ENCODE measurements around the gene SORCS2.

DNA sequence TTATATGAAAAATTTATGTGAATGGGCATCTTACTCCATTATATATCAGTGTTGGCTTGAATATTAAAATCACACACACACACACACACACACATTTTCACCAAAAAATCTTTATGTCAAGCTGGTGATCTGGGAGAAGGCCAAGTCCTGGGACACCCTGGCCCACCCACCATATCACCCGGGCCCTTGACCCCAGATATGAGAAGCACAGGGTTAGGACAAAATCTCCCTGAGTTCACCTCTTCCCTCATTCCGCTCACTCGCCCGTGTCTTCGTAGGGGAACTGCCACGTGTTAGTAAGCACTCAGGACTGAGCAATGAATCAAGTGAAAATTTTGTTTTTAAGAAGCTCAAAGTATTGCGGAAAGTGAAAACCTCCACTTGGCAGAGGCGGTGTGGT is 346.2 kb downstream of the SORCS2 start:
- TF ChIP-seq, protein P1, sequence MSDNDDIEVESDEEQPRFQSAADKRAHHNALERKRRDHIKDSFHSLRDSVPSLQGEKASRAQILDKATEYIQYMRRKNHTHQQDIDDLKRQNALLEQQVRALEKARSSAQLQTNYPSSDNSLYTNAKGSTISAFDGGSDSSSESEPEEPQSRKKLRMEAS (IDR thresholded peaks at IDR 0.05; ENCODE audit: low read depth, low read length): no peak
- TF ChIP-seq, protein P2, sequence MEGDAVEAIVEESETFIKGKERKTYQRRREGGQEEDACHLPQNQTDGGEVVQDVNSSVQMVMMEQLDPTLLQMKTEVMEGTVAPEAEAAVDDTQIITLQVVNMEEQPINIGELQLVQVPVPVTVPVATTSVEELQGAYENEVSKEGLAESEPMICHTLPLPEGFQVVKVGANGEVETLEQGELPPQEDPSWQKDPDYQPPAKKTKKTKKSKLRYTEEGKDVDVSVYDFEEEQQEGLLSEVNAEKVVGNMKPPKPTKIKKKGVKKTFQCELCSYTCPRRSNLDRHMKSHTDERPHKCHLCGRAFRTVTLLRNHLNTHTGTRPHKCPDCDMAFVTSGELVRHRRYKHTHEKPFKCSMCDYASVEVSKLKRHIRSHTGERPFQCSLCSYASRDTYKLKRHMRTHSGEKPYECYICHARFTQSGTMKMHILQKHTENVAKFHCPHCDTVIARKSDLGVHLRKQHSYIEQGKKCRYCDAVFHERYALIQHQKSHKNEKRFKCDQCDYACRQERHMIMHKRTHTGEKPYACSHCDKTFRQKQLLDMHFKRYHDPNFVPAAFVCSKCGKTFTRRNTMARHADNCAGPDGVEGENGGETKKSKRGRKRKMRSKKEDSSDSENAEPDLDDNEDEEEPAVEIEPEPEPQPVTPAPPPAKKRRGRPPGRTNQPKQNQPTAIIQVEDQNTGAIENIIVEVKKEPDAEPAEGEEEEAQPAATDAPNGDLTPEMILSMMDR (IDR thresholded peaks at IDR 0.05; ENCODE audit: low read depth, low read length): no peak
